K562 (cell line): ENCODE results near the gene RUNX1. TPM values are rescaled to one million over a fixed set of nuclear protein-coding genes. Genes with fewer than 3 reads are reported as not detected.

Experiments
- ATAC-seq: fragments of 200-7000 bp; cut with Tn5 transposase; 3 replicates; pipeline ENCODE4 v1.9.1; 2020; ENCODE audit warnings: moderate library complexity
- BruUV-seq: library from RNA; stranded (reverse); fragments of 400-500 nt; replicated peaks from 2 replicates; lab custom pipeline; 2021; lab: Mats Ljungman, UMichigan
- CTCF ChIA-PET: fragments of 300-600 bp; formaldehyde crosslinking; extraction: SDS; loops from one replicate; lab custom pipeline; 2021; ENCODE audit warnings: low intra/inter-chr PET ratio; lab: Yijun Ruan, JAX
- POLR2A ChIA-PET: fragments of 300-600, 350-650 bp; sonication (Branson Sonifier 250); formaldehyde crosslinking; extraction: SDS; loops from one replicate; lab custom pipeline; 2021; ENCODE audit warnings: antibody characterized with exemption, inconsistent platforms; lab: Yijun Ruan, JAX
- DNase-seq, 4 experiments: peaks; one replicate each; pipeline versions ENCODE4 v3.0.0 to v3.0.0-alpha.2; 2011 to 2018; ENCODE audit warnings: low spot score in 3 of 4, mixed read lengths in 3 of 4; ENCODE audit errors: extremely low read depth in 1 of 4
- FAIRE-seq: peaks from 2 replicates; lab custom pipeline; 2011; peaks lifted over from hg19 to GRCh38; lab: Jason Lieb, UNC
- H2AFZ ChIP-seq: 2 replicates; pipeline ENCODE4 v1.6.0; 2011; ENCODE audit warnings: low read depth, low read length, control low read depth, inconsistent platforms
- H3K27ac ChIP-seq: fragments of 200-600 bp; 3 replicates; pipeline ENCODE4 v1.8.0; 2011; ENCODE audit warnings: low read depth, mild to moderate bottlenecking, control low read depth, inconsistent platforms, low read length, moderate library complexity, mixed read lengths; ENCODE audit errors: extremely low read depth
- H3K27me3 ChIP-seq, 2 experiments: fragments of 300-600 bp in 1 of 2; 2 replicates in 1 of 2; 3 replicates in 1 of 2; pipeline versions ENCODE4 v1.6.0 to v1.8.0; 2011; ENCODE audit warnings: inconsistent platforms in 2 of 2, low read length in 2 of 2, mild to moderate bottlenecking in 1 of 2, mixed read lengths in 1 of 2, moderate library complexity in 1 of 2; ENCODE audit not compliant: control insufficient read depth in 2 of 2, insufficient read depth in 2 of 2
- H3K36me3 ChIP-seq: fragments of 300-600 bp; 3 replicates; pipeline ENCODE4 v1.8.0; 2011; ENCODE audit warnings: mild to moderate bottlenecking, low read length, inconsistent platforms; ENCODE audit not compliant: control insufficient read depth, insufficient read depth
- H3K4me1 ChIP-seq, 2 experiments: fragments of 200-600 bp in 1 of 2; replicated peaks in 1 of 2; 2 replicates in 1 of 2; 3 replicates in 1 of 2; pipeline versions ENCODE4 v1.5.1 to v1.8.0; 2011; ENCODE audit warnings: inconsistent platforms in 2 of 2, low read length in 2 of 2, mild to moderate bottlenecking in 1 of 2, mixed read lengths in 1 of 2, moderate library complexity in 1 of 2; ENCODE audit not compliant: control insufficient read depth in 2 of 2, insufficient read depth in 2 of 2
- H3K4me2 ChIP-seq: 2 replicates; pipeline ENCODE4 v1.6.1; 2011; ENCODE audit warnings: low read length, control low read depth, inconsistent platforms, mixed read lengths; ENCODE audit not compliant: insufficient read depth
- H3K4me3 ChIP-seq: fragments of 200-600 bp; sonication (generic), shearing (Covaris generic); 2 replicates; pipeline ENCODE4 v1.5.1; 2016; ENCODE audit warnings: control low read depth, inconsistent platforms
- H3K79me2 ChIP-seq: fragments of 200-600 bp; 3 replicates; pipeline ENCODE4 v1.8.0; 2011; ENCODE audit warnings: low read length, inconsistent platforms; ENCODE audit not compliant: control insufficient read depth, insufficient read depth
- H3K9ac ChIP-seq, 2 experiments: 2 replicates each; pipeline versions ENCODE4 v1.6.0 to v1.6.1; 2011; ENCODE audit warnings: low read depth in 2 of 2, low read length in 2 of 2, control low read depth in 1 of 2, inconsistent platforms in 1 of 2, mild to moderate bottlenecking in 1 of 2, mixed read lengths in 1 of 2; ENCODE audit not compliant: insufficient read depth in 1 of 2
- H3K9me1 ChIP-seq: one replicate; pipeline ENCODE4 v1.6.0; 2011; ENCODE audit warnings: inconsistent platforms, mild to moderate bottlenecking, low read length, moderate library complexity; ENCODE audit not compliant: control insufficient read depth, insufficient read depth
- H3K9me3 ChIP-seq: replicated peaks from 2 replicates; pipeline ENCODE4 v1.5.1; 2011; ENCODE audit warnings: low read depth, low read length, inconsistent platforms; ENCODE audit not compliant: control insufficient read depth, insufficient read depth
- H4K20me1 ChIP-seq: replicated peaks from 2 replicates; pipeline ENCODE4 v1.6.1; 2011; ENCODE audit warnings: low read length, inconsistent platforms, mixed read lengths; ENCODE audit not compliant: control insufficient read depth, insufficient read depth
- ARID2 ChIP-seq: fragments of 450-650 bp; IDR thresholded peaks from 2 replicates; pipeline ENCODE4 v1.6.1; 2017; ENCODE audit warnings: antibody characterized with exemption, mild to moderate bottlenecking
- DACH1 ChIP-seq: fragments of 450-650 bp; IDR thresholded peaks from 2 replicates; pipeline ENCODE4 v1.6.1; 2018; ENCODE audit not compliant: partially characterized antibody
- DEAF1 ChIP-seq: fragments of 450-650 bp; formaldehyde crosslinking; IDR thresholded peaks from 2 replicates; pipeline ENCODE4 v1.4.0; 2020; ENCODE audit warnings: mild to moderate bottlenecking, moderate library complexity
- FOXM1 ChIP-seq, 2 experiments: fragments of 450-650 bp in 1 of 2; sonication (generic) in 1 of 2; formaldehyde crosslinking in 1 of 2; IDR thresholded peaks; 2 replicates each; pipeline versions ENCODE4 v1.6.1 to v1.9.0; 2017 to 2022; ENCODE audit warnings: low read depth in 2 of 2, mild to moderate bottlenecking in 2 of 2, missing genetic modification reagents in 1 of 2, moderate library complexity in 1 of 2
- GATAD2A ChIP-seq: fragments of 450-650 bp; IDR thresholded peaks from 2 replicates; pipeline ENCODE4 v1.6.1; 2017
- JUND ChIP-seq, 2 experiments: IDR thresholded peaks; 2 replicates in 1 of 2; 3 replicates in 1 of 2; pipeline ENCODE4 v1.6.1; 2011; ENCODE audit warnings: borderline replicate concordance in 2 of 2, low read depth in 2 of 2, low read length in 2 of 2, improper control_type of control experiment in 1 of 2, missing biosample characterization in 1 of 2, missing genetic modification characterization in 1 of 2, missing genetic modification reagents in 1 of 2
- POLR2AphosphoS5 ChIP-seq: IDR thresholded peaks from 2 replicates; pipeline ENCODE4 v1.6.1; 2011; ENCODE audit warnings: mild to moderate bottlenecking, low read depth, low read length, moderate library complexity; ENCODE audit not compliant: control insufficient read depth, insufficient read depth
- PURB ChIP-seq: sonication (generic); formaldehyde crosslinking; IDR thresholded peaks from 2 replicates; pipeline ENCODE4 v1.9.0; 2021; ENCODE audit warnings: low read depth, mild to moderate bottlenecking, missing genetic modification reagents
- SNAPC5 ChIP-seq: fragments of 250-450 bp; sonication (Bioruptor Pico); IDR thresholded peaks from 2 replicates; pipeline ENCODE4 v1.8.0; 2021; ENCODE audit warnings: moderate library complexity, mild to moderate bottlenecking, inconsistent platforms
- WGBS: fragments of 100-300 bp; shearing (Covaris generic); methylation state at CpG from one replicate; pipeline ENCODE4 v1.1.6; 2016; ENCODE audit warnings: low coverage, mixed read lengths; ENCODE audit not compliant: insufficient coverage; ENCODE audit errors: missing lambda C conversion rate; 5-methylcytosine and 5-hydroxymethylcytosine counted together
- in situ Hi-C: fragments of 300-500 bp; cut with MboI; formaldehyde crosslinking; loops from 4 replicates; pipeline ENCODE4 v1.15.0; 2018; ENCODE audit warnings: inconsistent platforms, mixed read lengths
- intact Hi-C: fragments of 100-400 bp; cut with micrococcal nuclease; formaldehyde crosslinking; loops from 2 replicates; pipeline ENCODE4 v1.14.2; 2022
- polyA plus RNA-seq, 8 experiments: library from polyadenylated mRNA; depleted of rRNA in 4 of 8; stranded (reverse) in 5 of 8; unstranded in 3 of 8; fragments of >200 nt; fragmentation: Nextera tagmentation in 2 of 8; fragmentation: Illumina TruSeq in 1 of 8; extraction: Ambion mirVana in 2 of 8; extraction: Trizol in 1 of 8; gene quantifications; 2 replicates each; pipeline versions ENCODE4 v1.2.1 to v1.2.3, GENCODE V29; 2011 to 2014; ENCODE audit warnings: inconsistent platforms in 1 of 8, missing spikeins in 1 of 8
- total RNA-seq, 7 experiments: library from RNA; depleted of rRNA in 6 of 7; stranded (reverse); fragments of >200 nt in 6 of 7; fragmentation: Illumina TruSeq in 2 of 7; extraction: Trizol in 2 of 7; gene quantifications; 2 replicates each; pipeline versions ENCODE4 v1.2.1 to v1.2.3, GENCODE V29; 2011 to 2021; ENCODE audit warnings: low replicate concordance in 1 of 7

Gene RUNX1
- total and polyA plus RNA-seq, 9 of the 15 experiments (the other 6 are each of a cell fraction or from before 2014, with no cell fraction given), result 2.2 to 68.6 (median 17.8) TPM

GRCh38 chr21:34748862-34749261, 300.2 kb downstream of the RUNX1 start:
- POLR2A ChIA-PET, result no interaction called here
- no peaks in the 10 kb centered on the region for H4K20me1 ChIP-seq
- in situ Hi-C loops (loop anchor here (10.0 kb wide), 2 partner anchors 656 to 1096 kb away; no protein-coding TSS in a partner anchor), intact Hi-C loops (loop anchor here (5.0 to 10.0 kb wide), 5 partner anchors 57 to 653 kb away; no protein-coding TSS in a partner anchor)
- 6% methylated on average over 3 of the region's 3 CpGs for WGBS
- no peaks in the 10 kb centered on the region for H3K36me3 ChIP-seq
- no peak overlapping the region for H3K27ac ChIP-seq
- no peak overlapping the region for H3K4me2 ChIP-seq
- H3K9me3 ChIP-seq, result no peaks in the 10 kb centered on the region
- H3K4me1 ChIP-seq, result peaks cover 4 to 6% of the 10 kb centered on the region in 2 experiments; a peak in 3 of 5 replicates
- H3K4me3 ChIP-seq, result no peak overlapping the region
- ATAC-seq (no peak), DNase-seq (no peak), FAIRE-seq (no peak)
- no peaks in the 10 kb centered on the region for H3K79me2 ChIP-seq
- H2AFZ ChIP-seq, result no peak overlapping the region
- no peaks in the 10 kb centered on the region for H3K9me1 ChIP-seq
- BruUV-seq, result no TSS peak
- H3K27me3 ChIP-seq, result peaks cover 20 to 28% of the 10 kb centered on the region in 2 experiments; a peak in 4 of 5 replicates
- CTCF ChIA-PET, result no interaction called here
- H3K9ac ChIP-seq, result no peak overlapping the region
- TF ChIP-seq SNAPC5 (CRISPR knock-in tag) (no peak), POLR2AphosphoS5 (no peak)

GRCh38 chr21:34745557-34746255, 303.4 kb downstream of the RUNX1 start:
- H3K36me3 ChIP-seq, result no peaks in the 10 kb centered on the region
- H2AFZ ChIP-seq, result peak overlapping the region; percentile 66
- CTCF ChIA-PET, result interaction anchor here (0.6 to 3.0 kb wide), 5 partner anchors 566 to 1282 kb away, joined by 3 to 14 read pairs (median 8); no protein-coding TSS in a partner anchor
- intact Hi-C loops (loop anchor here (1.0 to 10.0 kb wide), 9 partner anchors 53 to 1283 kb away; no protein-coding TSS in a partner anchor), in situ Hi-C loops (loop anchor here (10.0 kb wide), 2 partner anchors 659 to 1099 kb away; no protein-coding TSS in a partner anchor)
- peaks cover 9 to 36% of the 10 kb centered on the region in 2 experiments for H3K27me3 ChIP-seq
- peak; percentile 99 for ATAC-seq
- WGBS, result 34% methylated on average over 21 of the region's 21 CpGs
- no peaks in the 10 kb centered on the region for H3K79me2 ChIP-seq
- H3K4me3 ChIP-seq, result no peak overlapping the region
- H3K4me1 ChIP-seq, result peaks cover 4 to 6% of the 10 kb centered on the region in 2 experiments; a peak in 3 of 5 replicates
- peak overlapping the region; percentile 9; the same call in 1 of the 2 replicates for H3K4me2 ChIP-seq
- H3K9me1 ChIP-seq, result no peaks in the 10 kb centered on the region
- H4K20me1 ChIP-seq, result no peaks in the 10 kb centered on the region
- peak; percentile 78 to 89 (median 86) for DNase-seq
- no peaks in the 10 kb centered on the region for H3K9me3 ChIP-seq
- H3K9ac ChIP-seq, result peak overlapping the region in 1 of 2 experiments; percentile 24; a peak in 1 of 4 replicates
- no peak overlapping the region for H3K27ac ChIP-seq
- POLR2A ChIA-PET, result interaction anchor here (0.6 to 1.2 kb wide), 10 partner anchors 10 to 1282 kb away, joined by 3 to 5 read pairs (median 3); no protein-coding TSS in a partner anchor
- FAIRE-seq, result peak; percentile 99
- no TSS peak for BruUV-seq
- no peak for TF ChIP-seq PURB (CRISPR knock-in tag)
- TF ChIP-seq FOXM1 (IDR thresholded peaks at IDR 0.05; ENCODE audit: low read depth), result peak; percentile 36; the same call in 1 of the 2 replicates
- TF ChIP-seq FOXM1 (CRISPR knock-in tag; IDR thresholded peaks at IDR 0.05; ENCODE audit: low read depth), result no peak
- peak; percentile 98 for TF ChIP-seq DEAF1 (CRISPR knock-in tag)
- TF ChIP-seq GATAD2A, result no peak
- peak; percentile 98 for TF ChIP-seq DACH1
- peak; percentile 89 for TF ChIP-seq ARID2
- peak; percentile 64; the same call in 1 of the 2 replicates for TF ChIP-seq JUND (IDR thresholded peaks at IDR 0.05; ENCODE audit: borderline replicate concordance, low read depth, low read length)
- TF ChIP-seq JUND (tag; IDR thresholded peaks at IDR 0.05; ENCODE audit: borderline replicate concordance, low read depth, low read length), result peak; percentile 54; the same call in 1 of the 3 replicates
